GM10248 (cell line): ENCODE results near the gene STS.

Experiments used
- CTCF ChIA-PET: fragments of 300-600 bp; sonication (Branson Sonifier 250); formaldehyde crosslinking; extraction: SDS; loops from one replicate; lab custom pipeline; 2021; ENCODE audit warnings: antibody characterized with exemption; lab: Yijun Ruan, JAX
- POLR2A ChIA-PET: fragments of 350-650 bp; sonication (Branson Sonifier 250); formaldehyde crosslinking; extraction: SDS; loops from one replicate; lab custom pipeline; 2020; ENCODE audit warnings: antibody characterized with exemption; lab: Yijun Ruan, JAX
- DNase-seq: peaks from one replicate; pipeline ENCODE4 v3.0.0; 2012; ENCODE audit errors: extremely low spot score
- CTCF ChIP-seq: IDR thresholded peaks from 2 replicates; pipeline ENCODE4 v1.5.1; 2012; ENCODE audit warnings: mild to moderate bottlenecking, low read depth; ENCODE audit errors: extremely low read depth, missing control alignments, control extremely low read depth

STS gene

GRCh38 chrX:7109838-7110793 is 37.4 kb upstream of the STS start:
- ChIA-PET POLR2A (interaction anchor here (0.8 to 2.1 kb wide), 3 partner anchors 26 to 37 kb away, joined by 3 to 7 read pairs (median 3); no protein-coding TSS in a partner anchor), CTCF (interaction anchor here (1.0 to 1.5 kb wide), 3 partner anchors 11 to 82 kb away, joined by 3 to 4 read pairs (median 3); no protein-coding TSS in a partner anchor)
- peak; percentile 52 for DNase-seq
- TF ChIP-seq CTCF: no peak

- POLR2A ChIA-PET: interaction anchor here (0.9 to 2.1 kb wide), 2 partner anchors 27 to 36 kb away, joined by 3 to 7 read pairs; no protein-coding TSS in a partner anchor
- DNase-seq: no peak
- CTCF ChIA-PET: interaction anchor here (1.5 kb wide), 1 partner anchor 21 kb away, joined by 3 read pairs; no protein-coding TSS in a partner anchor
- no peak for TF ChIP-seq CTCF
Measured at GRCh38 chrX:7110821-7111276, 36.7 kb upstream of the STS start.

- CTCF ChIA-PET: no interaction called here
- DNase-seq: no peak
- TF ChIP-seq CTCF: no peak
- POLR2A ChIA-PET: interaction anchor here (2.1 kb wide), 1 partner anchor 35 kb away, joined by 7 read pairs; no protein-coding TSS in a partner anchor
Measured at GRCh38 chrX:7111518-7111917, 36.0 kb upstream of the STS start.

- no peak for TF ChIP-seq CTCF
- no peak for DNase-seq
- POLR2A ChIA-PET: interaction anchor here (0.6 to 0.7 kb wide), 2 partner anchors 39 to 814 kb away, joined by 3 to 4 read pairs; no protein-coding TSS in a partner anchor
- CTCF ChIA-PET: interaction anchor here (2.0 kb wide), 1 partner anchor 21 kb away, joined by 5 read pairs; no protein-coding TSS in a partner anchor
Measured at GRCh38 chrX:7112071-7112470, 35.4 kb upstream of the STS start.

GRCh38 chrX:7115557-7115956 is 32.0 kb upstream of the STS start:
- TF ChIP-seq CTCF: no peak
- DNase-seq: no peak
- ChIA-PET POLR2A (no interaction called here), CTCF (interaction anchor here (1.1 to 1.3 kb wide), 2 partner anchors 9 to 17 kb away, joined by 4 to 8 read pairs; no protein-coding TSS in a partner anchor)

GRCh38 chrX:7116081-7116480 is 31.4 kb upstream of the STS start:
- ChIA-PET POLR2A (no interaction called here), CTCF (interaction anchor here (1.1 to 1.3 kb wide), 2 partner anchors 9 to 17 kb away, joined by 4 to 8 read pairs; no protein-coding TSS in a partner anchor)
- DNase-seq: no peak
- TF ChIP-seq CTCF: no peak
